SU-DHL-6 (cell line): ENCODE results near the gene CRX.

Experiments used
- EZH2phosphoT487 ChIP-seq: fragments of 200-600 bp; sonication (generic), shearing (Covaris generic); conservative IDR thresholded peaks from 2 replicates; pipeline ENCODE4 v1.6.1; 2018; ENCODE audit warnings: mild to moderate bottlenecking, antibody characterized with exemption, low read length, moderate library complexity, mixed read lengths
- TF ChIP-seq, protein P1 (sequence below): fragments of 200-600 bp; sonication (generic); IDR thresholded peaks from one replicate; pipeline ENCODE4 v1.5.1; 2017; ENCODE audit warnings: antibody characterized with exemption, mild to moderate bottlenecking, low read length, moderate library complexity; ENCODE audit not compliant: insufficient read depth, poor library complexity, severe bottlenecking

DNA sequence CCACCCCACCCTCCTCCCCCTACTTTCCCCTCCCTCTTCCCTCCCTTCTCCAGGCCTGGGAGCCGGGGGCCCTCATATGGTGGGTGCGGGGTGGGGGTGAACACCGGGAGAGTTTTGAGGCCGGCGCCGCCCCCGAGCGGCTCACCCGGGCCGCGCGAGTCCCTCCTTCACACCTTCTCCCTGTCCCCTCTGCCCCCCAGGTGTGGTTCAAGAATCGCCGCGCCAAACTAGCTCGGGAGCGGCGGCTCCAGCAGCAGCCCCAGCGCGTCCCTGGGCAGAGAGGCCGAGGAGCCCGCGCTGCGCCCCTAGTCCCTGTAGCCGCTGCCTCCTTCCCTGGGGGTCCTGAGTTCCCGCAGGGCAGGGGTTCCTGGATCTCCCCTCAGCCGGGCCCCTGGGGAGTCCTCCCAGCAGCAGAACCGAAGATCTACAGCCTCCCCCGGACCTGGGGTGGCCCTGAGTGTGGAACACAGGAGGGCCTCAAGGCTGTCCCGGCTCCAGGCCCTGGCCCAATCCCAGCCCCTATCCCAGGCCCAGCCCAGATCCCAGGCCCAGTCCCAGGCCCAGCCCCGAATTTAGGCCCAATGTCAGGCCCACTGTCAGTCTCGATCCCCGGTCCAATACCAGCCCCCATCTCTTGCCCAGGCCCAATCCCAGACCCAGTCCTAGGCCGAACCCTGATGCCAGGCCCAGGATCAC lies 39.0 kb downstream of the CRX start:
- TF ChIP-seq, protein P1, sequence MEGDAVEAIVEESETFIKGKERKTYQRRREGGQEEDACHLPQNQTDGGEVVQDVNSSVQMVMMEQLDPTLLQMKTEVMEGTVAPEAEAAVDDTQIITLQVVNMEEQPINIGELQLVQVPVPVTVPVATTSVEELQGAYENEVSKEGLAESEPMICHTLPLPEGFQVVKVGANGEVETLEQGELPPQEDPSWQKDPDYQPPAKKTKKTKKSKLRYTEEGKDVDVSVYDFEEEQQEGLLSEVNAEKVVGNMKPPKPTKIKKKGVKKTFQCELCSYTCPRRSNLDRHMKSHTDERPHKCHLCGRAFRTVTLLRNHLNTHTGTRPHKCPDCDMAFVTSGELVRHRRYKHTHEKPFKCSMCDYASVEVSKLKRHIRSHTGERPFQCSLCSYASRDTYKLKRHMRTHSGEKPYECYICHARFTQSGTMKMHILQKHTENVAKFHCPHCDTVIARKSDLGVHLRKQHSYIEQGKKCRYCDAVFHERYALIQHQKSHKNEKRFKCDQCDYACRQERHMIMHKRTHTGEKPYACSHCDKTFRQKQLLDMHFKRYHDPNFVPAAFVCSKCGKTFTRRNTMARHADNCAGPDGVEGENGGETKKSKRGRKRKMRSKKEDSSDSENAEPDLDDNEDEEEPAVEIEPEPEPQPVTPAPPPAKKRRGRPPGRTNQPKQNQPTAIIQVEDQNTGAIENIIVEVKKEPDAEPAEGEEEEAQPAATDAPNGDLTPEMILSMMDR, result no peak
- TF ChIP-seq EZH2phosphoT487, result no peak
